HG03439 (cell line): Measurements from ENCODE around the gene MINDY4.

Experiments
- ATAC-seq: cut with Tn5 transposase; IDR thresholded peaks from one replicate; pipeline ENCODE4 v1.9.1; 2021; ENCODE audit warnings: mild to moderate bottlenecking, moderate library complexity; ENCODE audit not compliant: unreplicated experiment

MINDY4 gene

GRCh38 chr7:30912986-30913811 is 142.0 kb downstream of the MINDY4 start:
- ATAC-seq: no peak

- ATAC-seq: no peak
Observed at GRCh38 chr7:30913821-30914515, 142.8 kb downstream of the MINDY4 start.

- no peak for ATAC-seq
Observed at GRCh38 chr7:30914596-30914995, 143.4 kb downstream of the MINDY4 start.

GRCh38 chr7:30915005-30915601 is 143.9 kb downstream of the MINDY4 start:
- no peak for ATAC-seq

GRCh38 chr7:30915751-30916150 is 144.5 kb downstream of the MINDY4 start:
- ATAC-seq: no peak

- no peak for ATAC-seq
Observed at GRCh38 chr7:30916255-30916654, 145.0 kb downstream of the MINDY4 start.

GRCh38 chr7:30916767-30917166 is 145.6 kb downstream of the MINDY4 start:
- no peak for ATAC-seq

- no peak for ATAC-seq
Observed at GRCh38 chr7:30917216-30917893, 146.1 kb downstream of the MINDY4 start.

- ATAC-seq: no peak
Observed at GRCh38 chr7:30918676-30919075, 147.5 kb downstream of the MINDY4 start.

- ATAC-seq: no peak
Observed at GRCh38 chr7:30920021-30920583, 148.9 kb downstream of the MINDY4 start.

- ATAC-seq: no peak
Observed at GRCh38 chr7:30920584-30921539, 149.6 kb downstream of the MINDY4 start.

- ATAC-seq: no peak
Observed at GRCh38 chr7:30921540-30922401, 150.6 kb downstream of the MINDY4 start.

- no peak for ATAC-seq
Observed at GRCh38 chr7:30922596-30922995, 151.4 kb downstream of the MINDY4 start.

GRCh38 chr7:30923009-30923773 is 152.0 kb downstream of the MINDY4 start:
- no peak for ATAC-seq

- ATAC-seq: no peak
Observed at GRCh38 chr7:30923774-30924413, 152.7 kb downstream of the MINDY4 start.

- no peak for ATAC-seq
Observed at GRCh38 chr7:30924624-30925023, 153.4 kb downstream of the MINDY4 start.

GRCh38 chr7:30925117-30925516 is 153.9 kb downstream of the MINDY4 start:
- ATAC-seq: no peak

- ATAC-seq: no peak
Observed at GRCh38 chr7:30925913-30926312, 154.7 kb downstream of the MINDY4 start.
